ENCODE data around the gene MBP.

- TF ChIP-seq, protein P1, sequence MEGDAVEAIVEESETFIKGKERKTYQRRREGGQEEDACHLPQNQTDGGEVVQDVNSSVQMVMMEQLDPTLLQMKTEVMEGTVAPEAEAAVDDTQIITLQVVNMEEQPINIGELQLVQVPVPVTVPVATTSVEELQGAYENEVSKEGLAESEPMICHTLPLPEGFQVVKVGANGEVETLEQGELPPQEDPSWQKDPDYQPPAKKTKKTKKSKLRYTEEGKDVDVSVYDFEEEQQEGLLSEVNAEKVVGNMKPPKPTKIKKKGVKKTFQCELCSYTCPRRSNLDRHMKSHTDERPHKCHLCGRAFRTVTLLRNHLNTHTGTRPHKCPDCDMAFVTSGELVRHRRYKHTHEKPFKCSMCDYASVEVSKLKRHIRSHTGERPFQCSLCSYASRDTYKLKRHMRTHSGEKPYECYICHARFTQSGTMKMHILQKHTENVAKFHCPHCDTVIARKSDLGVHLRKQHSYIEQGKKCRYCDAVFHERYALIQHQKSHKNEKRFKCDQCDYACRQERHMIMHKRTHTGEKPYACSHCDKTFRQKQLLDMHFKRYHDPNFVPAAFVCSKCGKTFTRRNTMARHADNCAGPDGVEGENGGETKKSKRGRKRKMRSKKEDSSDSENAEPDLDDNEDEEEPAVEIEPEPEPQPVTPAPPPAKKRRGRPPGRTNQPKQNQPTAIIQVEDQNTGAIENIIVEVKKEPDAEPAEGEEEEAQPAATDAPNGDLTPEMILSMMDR (conservative IDR thresholded peaks at IDR 0.05; ENCODE audit: low read depth, low read length) = no peak
- no peak for TF ChIP-seq EZH2 (IDR thresholded peaks at IDR 0.05; ENCODE audit: borderline replicate concordance, low read depth, low read length, poor library complexity, severe bottlenecking)
These were observed 1.4 kb downstream of the MBP start for GRCh38 chr18:77131100-77131651.
